ENCODE data around the gene PRIM1.

PRIM1 gene

GRCh38 chr12:56785141-56785865, 33.2 kb upstream of the PRIM1 start:
- H3K4me3 ChIP-seq (ENCODE audit: low read depth, low read length) = no peak overlapping the region
- no peak for TF ChIP-seq CTCF (IDR thresholded peaks at IDR 0.05; ENCODE audit: low read depth, low read length)

GRCh38 chr12:56781726-56782125, 29.6 kb upstream of the PRIM1 start:
- TF ChIP-seq CTCF (IDR thresholded peaks at IDR 0.05; ENCODE audit: low read depth, low read length) = no peak
- no peak overlapping the region for H3K4me3 ChIP-seq (ENCODE audit: low read depth, low read length)

- no peak for TF ChIP-seq CTCF (IDR thresholded peaks at IDR 0.05; ENCODE audit: low read depth, low read length)
- no peak overlapping the region for H3K4me3 ChIP-seq (ENCODE audit: low read depth, low read length)
Observed at GRCh38 chr12:56778756-56779155, 26.6 kb upstream of the PRIM1 start.

GRCh38 chr12:56776654-56777053, 24.5 kb upstream of the PRIM1 start:
- no peak overlapping the region for H3K4me3 ChIP-seq (ENCODE audit: low read depth, low read length)
- TF ChIP-seq CTCF (IDR thresholded peaks at IDR 0.05; ENCODE audit: low read depth, low read length) = no peak

- no peak overlapping the region for H3K4me3 ChIP-seq (ENCODE audit: low read depth, low read length)
- TF ChIP-seq CTCF (IDR thresholded peaks at IDR 0.05; ENCODE audit: low read depth, low read length) = no peak
Observed at GRCh38 chr12:56775638-56776037, 23.5 kb upstream of the PRIM1 start.

- TF ChIP-seq CTCF (IDR thresholded peaks at IDR 0.05; ENCODE audit: low read depth, low read length) = no peak
Observed at GRCh38 chr12:56773113-56773512, 21.0 kb upstream of the PRIM1 start.

GRCh38 chr12:56772625-56773024, 20.5 kb upstream of the PRIM1 start:
- TF ChIP-seq CTCF (IDR thresholded peaks at IDR 0.05; ENCODE audit: low read depth, low read length) = no peak

More at GRCh38 chr12:56773113-56773512, 21.0 kb upstream of the PRIM1 start:
- H3K4me3 ChIP-seq (ENCODE audit: low read depth, low read length) = no peak overlapping the region

More at GRCh38 chr12:56772625-56773024, 20.5 kb upstream of the PRIM1 start:
- H3K4me3 ChIP-seq (ENCODE audit: low read depth, low read length) = no peak overlapping the region

Data from WI38 (cell line).